Hepatocyte (in vitro differentiated cells): ENCODE data around the gene RTRAF.

Experiments used
- CTCF ChIP-seq: fragments of 200-600 bp; sonication (generic); IDR thresholded peaks from 2 replicates; pipeline ENCODE4 v1.5.1; 2016; ENCODE audit warnings: antibody characterized with exemption, mild to moderate bottlenecking; ENCODE audit not compliant: poor library complexity
- EZH2 ChIP-seq: fragments of 200-600 bp; sonication (generic); IDR thresholded peaks from 2 replicates; pipeline ENCODE4 v1.6.1; 2016; ENCODE audit warnings: antibody characterized with exemption, mild to moderate bottlenecking, borderline replicate concordance
- EZH2phosphoT487 ChIP-seq: fragments of 200-600 bp; sonication (generic); IDR thresholded peaks from one replicate; pipeline ENCODE4 v1.6.1; 2018; ENCODE audit warnings: antibody characterized with exemption, mild to moderate bottlenecking, low read depth, moderate library complexity; ENCODE audit not compliant: unreplicated experiment, severe bottlenecking

- no peak for TF ChIP-seq CTCF
- TF ChIP-seq EZH2phosphoT487, result no peak
- TF ChIP-seq EZH2, result no peak
Measured at GRCh38 chr14:52007637-52008036, 18.3 kb downstream of the RTRAF start.
